HepG2 (cell line): ENCODE data around the gene SLC6A12.

ENCODE experiments used
- CTCF ChIP-seq: sonication (generic); formaldehyde crosslinking; IDR thresholded peaks from 2 replicates; pipeline ENCODE4 v1.5.0; 2020; ENCODE audit warnings: mild to moderate bottlenecking, missing genetic modification reagents, moderate library complexity
- HNF4A ChIP-seq: sonication (generic); formaldehyde crosslinking; IDR thresholded peaks from 2 replicates; pipeline ENCODE4 v1.4.0; 2020; ENCODE audit warnings: missing genetic modification reagents

- TF ChIP-seq HNF4A (CRISPR knock-in tag) (no peak), CTCF (CRISPR knock-in tag) (no peak)
These were observed 32.0 kb downstream of the SLC6A12 start for GRCh38 chr12:181921-182320.
